Uterus (tissue), 4 donors: Measurements from ENCODE around the gene POU2F1. TPM values are rescaled to one million over a fixed set of nuclear protein-coding genes. Genes with fewer than 3 reads are reported as not detected.

Experiments
- DNase-seq, 2 donors: peaks; one replicate each; pipeline ENCODE4 v3.0.0-alpha.2; 2019 to 2020
- H3K27ac ChIP-seq, 2 donors: fragments of 200-600 bp; sonication (generic); 1 replicate in 1 of 2; 2 replicates in 1 of 2; pipeline ENCODE4 v1.5.1; 2016 to 2018
- H3K27me3 ChIP-seq, 2 donors: fragments of 200-600 bp; sonication (generic); one replicate each; pipeline ENCODE4 v1.5.1; 2018 to 2019; ENCODE audit warnings: control low read depth in 1 of 2
- H3K36me3 ChIP-seq, 2 donors: fragments of 200-600 bp; sonication (generic); one replicate each; pipeline ENCODE4 v1.5.1; 2019; ENCODE audit warnings: control low read depth in 1 of 2
- H3K4me1 ChIP-seq, 2 donors: fragments of 200-600 bp; sonication (generic); one replicate each; pipeline ENCODE4 v1.5.1; 2018 to 2019; ENCODE audit warnings: control low read depth in 1 of 2
- H3K4me3 ChIP-seq, 2 donors: fragments of 200-600 bp; sonication (generic); 1 replicate in 1 of 2; 2 replicates in 1 of 2; pipeline ENCODE4 v1.5.1; 2018 to 2019; ENCODE audit warnings: mild to moderate bottlenecking in 1 of 2
- H3K9me3 ChIP-seq, 2 donors: fragments of 200-600 bp; sonication (generic); one replicate each; pipeline ENCODE4 v1.5.1; 2019; ENCODE audit warnings: control low read depth in 1 of 2
- POLR2A ChIP-seq, 2 donors: fragments of 450-650 bp; IDR thresholded peaks; one replicate each; pipeline ENCODE4 v1.6.1; 2016; ENCODE audit warnings: antibody characterized with exemption in 2 of 2, mild to moderate bottlenecking in 1 of 2, moderate library complexity in 1 of 2
- intact Hi-C: fragments of 100-400 bp; cut with DNase I; formaldehyde crosslinking; loops from one replicate; pipeline ENCODE4 v1.15.1; 2023; ENCODE audit warnings: low total_unique reads
- total RNA-seq, 4 donors: library from RNA; depleted of rRNA in 3 of 4; stranded (reverse); fragments of >200 nt in 3 of 4; gene quantifications; one replicate each; pipeline versions ENCODE4 v1.1.0 to v1.2.4, GENCODE V29; 2014 to 2023
- TF ChIP-seq, protein P1 (sequence below), 4 experiments: fragments of 200-600 bp in 2 of 4; fragments of 450-650 bp in 2 of 4; sonication (generic) in 2 of 4; IDR thresholded peaks; one replicate each; pipeline ENCODE4 v1.5.1; 2016 to 2019; ENCODE audit warnings: antibody characterized with exemption in 4 of 4, mild to moderate bottlenecking in 2 of 4, moderate library complexity in 1 of 4
- donor health status: DM: yes; HTN: yes; CAD: no.

Gene POU2F1
- total RNA-seq, 4 donors from 2014 or later, result 9.7 to 50.8 (median 32.2) TPM

DNA sequence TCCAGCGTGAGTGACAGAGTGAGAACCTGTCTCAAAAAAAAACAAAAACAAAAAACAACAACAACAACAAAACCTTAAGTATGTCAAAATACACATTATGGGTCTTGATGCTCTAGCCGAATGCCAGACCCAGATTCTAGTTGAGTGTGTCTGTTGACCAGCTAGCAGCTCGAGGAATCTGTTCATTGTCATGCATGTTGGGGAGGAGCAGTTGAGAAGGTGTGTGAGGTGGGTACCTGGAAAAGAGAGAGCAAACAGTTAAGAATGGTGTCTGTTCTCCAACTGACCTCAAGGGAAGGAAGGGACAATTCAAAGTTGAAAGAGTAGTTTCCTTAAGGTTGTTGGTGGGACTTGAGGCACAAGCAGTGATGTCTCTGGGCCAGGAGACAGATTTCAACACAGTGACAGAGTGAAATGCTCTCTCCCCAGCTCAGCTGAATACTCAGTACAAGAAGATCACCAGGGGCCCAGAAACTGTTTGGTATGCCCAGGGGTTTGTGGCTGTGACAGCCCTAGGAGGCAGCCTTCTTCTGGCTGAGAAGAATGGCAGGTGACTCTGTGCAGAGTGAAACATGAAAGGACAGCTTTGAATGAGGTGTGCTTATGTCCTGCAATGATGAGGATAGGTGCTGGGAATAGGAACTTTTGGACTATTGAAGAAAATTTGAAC, 14.4 kb upstream of the POU2F1 start:
- no peak for DNase-seq
- no peak overlapping the region for H3K27ac ChIP-seq
- intact Hi-C loops, result no loop called here
- no peaks in the 10 kb centered on the region for H3K4me1 ChIP-seq
- H3K27me3 ChIP-seq, result no peaks in the 10 kb centered on the region
- TF ChIP-seq, protein P1, sequence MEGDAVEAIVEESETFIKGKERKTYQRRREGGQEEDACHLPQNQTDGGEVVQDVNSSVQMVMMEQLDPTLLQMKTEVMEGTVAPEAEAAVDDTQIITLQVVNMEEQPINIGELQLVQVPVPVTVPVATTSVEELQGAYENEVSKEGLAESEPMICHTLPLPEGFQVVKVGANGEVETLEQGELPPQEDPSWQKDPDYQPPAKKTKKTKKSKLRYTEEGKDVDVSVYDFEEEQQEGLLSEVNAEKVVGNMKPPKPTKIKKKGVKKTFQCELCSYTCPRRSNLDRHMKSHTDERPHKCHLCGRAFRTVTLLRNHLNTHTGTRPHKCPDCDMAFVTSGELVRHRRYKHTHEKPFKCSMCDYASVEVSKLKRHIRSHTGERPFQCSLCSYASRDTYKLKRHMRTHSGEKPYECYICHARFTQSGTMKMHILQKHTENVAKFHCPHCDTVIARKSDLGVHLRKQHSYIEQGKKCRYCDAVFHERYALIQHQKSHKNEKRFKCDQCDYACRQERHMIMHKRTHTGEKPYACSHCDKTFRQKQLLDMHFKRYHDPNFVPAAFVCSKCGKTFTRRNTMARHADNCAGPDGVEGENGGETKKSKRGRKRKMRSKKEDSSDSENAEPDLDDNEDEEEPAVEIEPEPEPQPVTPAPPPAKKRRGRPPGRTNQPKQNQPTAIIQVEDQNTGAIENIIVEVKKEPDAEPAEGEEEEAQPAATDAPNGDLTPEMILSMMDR (IDR thresholded peaks at IDR 0.05), result no peak
- TF ChIP-seq POLR2A (IDR thresholded peaks at IDR 0.05), result no peak
- no peaks in the 10 kb centered on the region for H3K36me3 ChIP-seq
- no peak overlapping the region for H3K4me3 ChIP-seq
- no peaks in the 10 kb centered on the region for H3K9me3 ChIP-seq

DNA sequence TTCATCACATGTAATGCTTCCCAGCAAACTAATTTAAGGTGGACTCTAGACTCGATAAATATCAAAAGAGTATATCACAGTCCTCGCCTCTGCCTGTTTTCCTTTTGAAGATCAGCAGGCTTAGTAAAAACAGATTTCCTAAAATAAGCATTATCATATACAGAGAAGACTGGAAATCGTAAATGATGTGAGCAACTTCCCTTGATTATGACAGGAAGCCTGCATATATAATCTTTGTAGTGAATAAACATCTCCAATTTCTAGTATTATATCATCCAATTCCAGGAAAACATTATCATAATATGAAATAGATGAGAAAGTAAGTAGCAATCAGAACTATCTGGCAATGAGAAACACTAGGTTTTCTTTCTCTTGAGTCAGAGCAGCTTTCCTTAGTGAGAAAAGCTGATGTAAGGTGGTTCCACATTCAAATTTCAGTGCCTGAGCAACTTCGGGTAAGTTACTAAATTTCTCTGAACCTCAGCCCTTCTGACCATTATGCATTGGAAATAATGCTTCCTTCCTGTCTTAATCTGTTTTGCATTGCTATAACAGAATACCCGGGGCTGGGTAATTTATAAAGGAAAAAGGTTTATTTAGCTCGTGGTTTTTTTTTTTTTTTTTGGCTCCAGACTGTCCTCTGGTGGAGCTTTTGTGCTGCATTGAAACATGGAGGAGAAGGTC, 12.6 kb upstream of the POU2F1 start:
- no peaks in the 10 kb centered on the region for H3K27me3 ChIP-seq
- intact Hi-C loops, result no loop called here
- no peaks in the 10 kb centered on the region for H3K36me3 ChIP-seq
- no peaks in the 10 kb centered on the region for H3K4me1 ChIP-seq
- no peak for DNase-seq
- H3K4me3 ChIP-seq, result no peak overlapping the region
- no peak overlapping the region for H3K27ac ChIP-seq
- TF ChIP-seq POLR2A (IDR thresholded peaks at IDR 0.05), result no peak
- TF ChIP-seq, protein P1 (IDR thresholded peaks at IDR 0.05), result no peak
- no peaks in the 10 kb centered on the region for H3K9me3 ChIP-seq

DNA sequence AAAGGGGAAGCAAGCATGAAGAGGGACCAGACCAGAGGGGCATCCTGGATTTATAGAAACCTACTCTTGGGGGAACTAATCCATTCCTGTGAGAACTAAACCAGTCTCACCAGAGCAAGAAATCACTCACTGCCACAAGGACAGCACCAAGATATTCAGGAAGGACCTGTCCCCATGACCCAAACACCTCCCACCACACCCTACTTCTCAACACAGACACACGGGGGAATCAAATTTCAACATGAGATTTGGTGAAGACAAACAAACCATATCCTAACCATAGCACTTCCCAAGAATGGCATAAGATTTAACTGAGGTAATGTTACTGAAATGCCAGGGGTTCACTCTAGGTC, 12.1 kb upstream of the POU2F1 start:
- no peak for TF ChIP-seq POLR2A (IDR thresholded peaks at IDR 0.05)
- TF ChIP-seq, protein P1 (IDR thresholded peaks at IDR 0.05), result no peak
- H3K27ac ChIP-seq, result no peak overlapping the region
- no peaks in the 10 kb centered on the region for H3K36me3 ChIP-seq
- no peaks in the 10 kb centered on the region for H3K27me3 ChIP-seq
- no peak overlapping the region for H3K4me3 ChIP-seq
- no peak for DNase-seq
- no peaks in the 10 kb centered on the region for H3K4me1 ChIP-seq
- H3K9me3 ChIP-seq, result no peaks in the 10 kb centered on the region
- intact Hi-C loops, result no loop called here

DNA sequence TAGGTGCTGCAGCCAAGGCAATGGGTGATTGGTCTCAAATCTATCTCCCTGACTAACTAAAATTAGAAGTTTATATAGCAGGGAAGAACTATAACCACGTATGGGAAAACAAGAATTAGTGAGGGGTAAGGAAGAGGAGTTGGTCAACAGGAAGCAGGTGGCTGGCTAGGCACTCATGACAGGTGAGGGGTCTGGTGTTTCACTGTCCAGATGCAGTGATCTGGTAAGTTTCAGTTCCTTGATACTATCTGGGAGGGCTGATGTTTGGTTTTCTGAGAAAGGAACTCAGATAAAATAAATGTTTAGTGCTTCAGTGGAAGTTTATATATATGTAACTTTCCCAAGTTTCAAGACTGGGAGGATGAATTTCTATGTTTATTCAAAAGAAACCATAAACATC, 11.6 kb upstream of the POU2F1 start:
- no peaks in the 10 kb centered on the region for H3K9me3 ChIP-seq
- TF ChIP-seq POLR2A (IDR thresholded peaks at IDR 0.05), result no peak
- TF ChIP-seq, protein P1 (IDR thresholded peaks at IDR 0.05), result no peak
- no peak overlapping the region for H3K4me3 ChIP-seq
- no peak for DNase-seq
- H3K36me3 ChIP-seq, result no peaks in the 10 kb centered on the region
- H3K27ac ChIP-seq, result no peak overlapping the region
- no peaks in the 10 kb centered on the region for H3K27me3 ChIP-seq
- no peaks in the 10 kb centered on the region for H3K4me1 ChIP-seq
- intact Hi-C loops, result no loop called here

DNA sequence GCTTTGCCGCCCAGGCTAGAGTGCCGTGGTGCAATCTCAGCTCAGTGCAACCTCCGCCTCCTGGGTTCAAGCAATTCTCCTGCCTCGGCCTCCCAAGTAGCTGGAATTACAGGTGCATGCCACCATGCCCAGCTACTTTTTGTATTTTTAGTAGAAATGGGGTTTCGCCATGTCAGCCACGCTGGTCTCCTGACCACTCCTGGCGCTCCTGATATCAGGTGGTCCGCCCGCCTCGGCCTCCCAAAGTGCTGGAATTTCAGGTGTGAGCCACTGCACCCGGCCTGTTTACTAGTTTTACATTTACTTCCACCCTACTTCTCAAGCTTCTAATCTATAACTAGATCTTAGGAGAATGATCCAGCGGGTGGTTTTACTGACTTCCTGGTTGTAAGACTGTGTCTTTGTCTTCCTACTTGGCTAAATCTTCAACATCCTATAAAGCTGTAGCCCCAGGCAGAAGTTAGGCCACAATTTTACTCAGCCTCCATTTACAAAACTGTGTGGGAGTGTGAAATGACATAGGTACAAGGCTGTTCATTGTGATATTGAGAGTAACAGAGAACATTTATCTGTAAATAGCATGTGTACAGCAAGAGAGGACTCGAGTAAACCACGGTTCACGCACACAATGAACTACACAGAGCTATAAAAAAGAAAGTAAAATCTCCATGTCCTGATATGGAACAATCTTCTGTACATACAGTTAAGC, 9.6 kb upstream of the POU2F1 start:
- Histone ChIP-seq H3K27me3 (no peaks in the 10 kb centered on the region), H3K36me3 (no peaks in the 10 kb centered on the region), H3K4me3 (no peak overlapping the region), H3K27ac (no peak overlapping the region), H3K9me3 (no peaks in the 10 kb centered on the region), H3K4me1 (no peaks in the 10 kb centered on the region)
- TF ChIP-seq, protein P1 (IDR thresholded peaks at IDR 0.05), result no peak
- TF ChIP-seq POLR2A (IDR thresholded peaks at IDR 0.05), result no peak
- DNase-seq, result no peak
- intact Hi-C loops, result no loop called here
